ENCODE data around the gene NHS.

NHS gene

DNA sequence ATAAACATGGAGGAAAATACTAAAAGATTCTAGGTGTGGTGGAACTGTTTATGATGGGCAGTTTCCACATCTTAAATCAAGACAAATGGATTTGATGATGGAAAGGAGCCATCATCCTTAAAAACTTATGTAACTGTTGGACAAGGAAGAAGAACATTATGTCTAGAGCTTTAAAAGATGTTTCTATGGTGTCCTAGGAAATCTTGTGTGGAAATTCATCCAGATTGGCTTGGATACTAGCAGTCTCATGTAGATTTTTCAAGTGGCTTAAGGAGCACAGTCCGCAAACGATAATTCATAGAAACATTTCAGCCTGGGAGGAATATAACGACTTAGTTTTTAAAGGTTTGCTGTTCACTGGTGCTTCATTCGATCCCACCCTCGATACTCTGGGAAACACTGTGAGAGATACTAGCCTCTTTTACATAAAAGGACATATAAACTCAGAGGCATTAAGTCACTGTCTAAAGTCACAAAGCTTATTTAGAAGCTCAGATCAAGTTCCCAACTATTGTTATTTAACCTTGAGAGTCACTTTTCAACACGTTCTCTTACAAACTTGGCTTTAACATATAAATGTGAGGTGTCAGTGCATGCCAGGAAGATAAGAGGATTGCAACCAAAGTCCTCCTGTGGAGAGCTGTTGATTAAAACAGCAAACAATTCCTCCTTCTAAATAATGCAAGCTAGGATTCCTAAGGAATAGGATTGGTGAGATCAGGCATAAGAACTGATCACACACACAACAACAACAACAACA is 226.6 kb downstream of the NHS start:
- no peak for DNase-seq (ENCODE audit: low read depth in 1 of 2, low spot score in 1 of 2)
- no peak overlapping the region for H3K4me3 ChIP-seq (replicated peaks; ENCODE audit: insufficient read depth, low read length)
- TF ChIP-seq SPI1 (IDR thresholded peaks at IDR 0.05; ENCODE audit: borderline replicate concordance, low read depth), result no peak
- TF ChIP-seq, protein P1, sequence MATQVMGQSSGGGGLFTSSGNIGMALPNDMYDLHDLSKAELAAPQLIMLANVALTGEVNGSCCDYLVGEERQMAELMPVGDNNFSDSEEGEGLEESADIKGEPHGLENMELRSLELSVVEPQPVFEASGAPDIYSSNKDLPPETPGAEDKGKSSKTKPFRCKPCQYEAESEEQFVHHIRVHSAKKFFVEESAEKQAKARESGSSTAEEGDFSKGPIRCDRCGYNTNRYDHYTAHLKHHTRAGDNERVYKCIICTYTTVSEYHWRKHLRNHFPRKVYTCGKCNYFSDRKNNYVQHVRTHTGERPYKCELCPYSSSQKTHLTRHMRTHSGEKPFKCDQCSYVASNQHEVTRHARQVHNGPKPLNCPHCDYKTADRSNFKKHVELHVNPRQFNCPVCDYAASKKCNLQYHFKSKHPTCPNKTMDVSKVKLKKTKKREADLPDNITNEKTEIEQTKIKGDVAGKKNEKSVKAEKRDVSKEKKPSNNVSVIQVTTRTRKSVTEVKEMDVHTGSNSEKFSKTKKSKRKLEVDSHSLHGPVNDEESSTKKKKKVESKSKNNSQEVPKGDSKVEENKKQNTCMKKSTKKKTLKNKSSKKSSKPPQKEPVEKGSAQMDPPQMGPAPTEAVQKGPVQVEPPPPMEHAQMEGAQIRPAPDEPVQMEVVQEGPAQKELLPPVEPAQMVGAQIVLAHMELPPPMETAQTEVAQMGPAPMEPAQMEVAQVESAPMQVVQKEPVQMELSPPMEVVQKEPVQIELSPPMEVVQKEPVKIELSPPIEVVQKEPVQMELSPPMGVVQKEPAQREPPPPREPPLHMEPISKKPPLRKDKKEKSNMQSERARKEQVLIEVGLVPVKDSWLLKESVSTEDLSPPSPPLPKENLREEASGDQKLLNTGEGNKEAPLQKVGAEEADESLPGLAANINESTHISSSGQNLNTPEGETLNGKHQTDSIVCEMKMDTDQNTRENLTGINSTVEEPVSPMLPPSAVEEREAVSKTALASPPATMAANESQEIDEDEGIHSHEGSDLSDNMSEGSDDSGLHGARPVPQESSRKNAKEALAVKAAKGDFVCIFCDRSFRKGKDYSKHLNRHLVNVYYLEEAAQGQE (IDR thresholded peaks at IDR 0.05; ENCODE audit: insufficient replicate concordance, low read depth), result no peak
- TF ChIP-seq, protein P2, sequence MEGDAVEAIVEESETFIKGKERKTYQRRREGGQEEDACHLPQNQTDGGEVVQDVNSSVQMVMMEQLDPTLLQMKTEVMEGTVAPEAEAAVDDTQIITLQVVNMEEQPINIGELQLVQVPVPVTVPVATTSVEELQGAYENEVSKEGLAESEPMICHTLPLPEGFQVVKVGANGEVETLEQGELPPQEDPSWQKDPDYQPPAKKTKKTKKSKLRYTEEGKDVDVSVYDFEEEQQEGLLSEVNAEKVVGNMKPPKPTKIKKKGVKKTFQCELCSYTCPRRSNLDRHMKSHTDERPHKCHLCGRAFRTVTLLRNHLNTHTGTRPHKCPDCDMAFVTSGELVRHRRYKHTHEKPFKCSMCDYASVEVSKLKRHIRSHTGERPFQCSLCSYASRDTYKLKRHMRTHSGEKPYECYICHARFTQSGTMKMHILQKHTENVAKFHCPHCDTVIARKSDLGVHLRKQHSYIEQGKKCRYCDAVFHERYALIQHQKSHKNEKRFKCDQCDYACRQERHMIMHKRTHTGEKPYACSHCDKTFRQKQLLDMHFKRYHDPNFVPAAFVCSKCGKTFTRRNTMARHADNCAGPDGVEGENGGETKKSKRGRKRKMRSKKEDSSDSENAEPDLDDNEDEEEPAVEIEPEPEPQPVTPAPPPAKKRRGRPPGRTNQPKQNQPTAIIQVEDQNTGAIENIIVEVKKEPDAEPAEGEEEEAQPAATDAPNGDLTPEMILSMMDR (IDR thresholded peaks at IDR 0.05; ENCODE audit: insufficient read depth, low read length), result no peak
- no peak for TF ChIP-seq POLR2AphosphoS5 (IDR thresholded peaks at IDR 0.05; ENCODE audit: low read depth)
- no peak for TF ChIP-seq GABPA (IDR thresholded peaks at IDR 0.05; ENCODE audit: low read depth)
- H3K27ac ChIP-seq (replicated peaks), result no peak overlapping the region
- no peaks in the 10 kb centered on the region for H3K27me3 ChIP-seq (ENCODE audit: insufficient read depth, poor library complexity, severe bottlenecking)

DNA sequence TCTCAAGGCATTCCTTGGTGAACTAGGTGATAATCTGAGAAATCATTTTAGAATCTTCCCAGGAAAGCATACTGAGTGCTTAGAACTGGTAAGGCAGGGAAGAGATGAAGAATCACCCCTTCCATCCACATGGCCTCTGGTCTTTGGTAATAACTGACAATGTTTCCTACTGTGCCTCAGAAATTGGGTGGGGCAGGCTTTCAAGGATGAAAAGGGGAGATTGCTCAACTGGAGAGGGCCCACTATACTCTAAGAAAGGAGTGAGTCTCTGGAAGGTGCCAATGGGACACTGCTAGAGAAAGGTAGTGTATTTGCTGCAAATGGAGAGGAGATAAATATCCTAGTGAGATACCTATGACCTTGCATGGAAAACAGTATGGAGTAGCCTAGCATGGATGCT is 227.2 kb downstream of the NHS start:
- TF ChIP-seq POLR2AphosphoS5 (IDR thresholded peaks at IDR 0.05; ENCODE audit: low read depth) (no peak), GABPA (IDR thresholded peaks at IDR 0.05; ENCODE audit: low read depth) (no peak), SPI1 (IDR thresholded peaks at IDR 0.05; ENCODE audit: borderline replicate concordance, low read depth) (no peak)
- TF ChIP-seq, protein P2 (IDR thresholded peaks at IDR 0.05; ENCODE audit: insufficient read depth, low read length), result no peak
- TF ChIP-seq, protein P1 (IDR thresholded peaks at IDR 0.05; ENCODE audit: insufficient replicate concordance, low read depth), result no peak
- H3K27me3 ChIP-seq (ENCODE audit: insufficient read depth, poor library complexity, severe bottlenecking), result no peaks in the 10 kb centered on the region
- H3K27ac ChIP-seq (replicated peaks), result no peak overlapping the region
- DNase-seq (ENCODE audit: low read depth in 1 of 2, low spot score in 1 of 2), result no peak
- no peak overlapping the region for H3K4me3 ChIP-seq (replicated peaks; ENCODE audit: insufficient read depth, low read length)

DNA sequence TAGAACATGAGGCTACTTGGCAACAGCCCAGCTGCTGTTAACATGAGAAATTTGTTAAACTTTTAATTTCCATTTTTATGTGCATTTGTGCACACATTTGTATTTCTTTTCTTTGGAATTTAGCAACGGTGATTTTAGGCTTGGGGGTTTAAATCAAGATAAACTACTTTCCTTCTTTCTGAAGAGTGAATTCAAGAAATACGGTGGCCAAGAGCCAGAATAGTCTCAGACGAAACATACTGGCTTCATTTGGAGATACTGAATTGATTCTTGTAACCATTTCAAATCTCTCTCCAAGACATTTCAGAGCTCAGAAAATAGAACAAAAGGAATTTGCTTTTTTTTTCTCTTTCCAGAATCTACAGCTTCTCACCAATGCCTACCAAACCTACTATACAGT is 228.2 kb downstream of the NHS start:
- Histone ChIP-seq H3K27me3 (ENCODE audit: insufficient read depth, poor library complexity, severe bottlenecking) (no peaks in the 10 kb centered on the region), H3K27ac (replicated peaks) (no peak overlapping the region), H3K4me3 (replicated peaks; ENCODE audit: insufficient read depth, low read length) (no peak overlapping the region)
- no peak for DNase-seq (ENCODE audit: low read depth in 1 of 2, low spot score in 1 of 2)
- TF ChIP-seq SPI1 (IDR thresholded peaks at IDR 0.05; ENCODE audit: borderline replicate concordance, low read depth) (no peak), POLR2AphosphoS5 (IDR thresholded peaks at IDR 0.05; ENCODE audit: low read depth) (no peak), GABPA (IDR thresholded peaks at IDR 0.05; ENCODE audit: low read depth) (no peak)
- TF ChIP-seq, protein P1 (IDR thresholded peaks at IDR 0.05; ENCODE audit: insufficient replicate concordance, low read depth), result no peak
- TF ChIP-seq, protein P2 (IDR thresholded peaks at IDR 0.05; ENCODE audit: insufficient read depth, low read length), result no peak
